Sigmoid colon (tissue), 7 donors: ENCODE data around the gene RASSF7. TPM values are rescaled to one million over a fixed set of nuclear protein-coding genes. Genes with fewer than 3 reads are reported as not detected.
"Not testable (repeated sequence)": the region's sequence is repeated elsewhere in the genome, so short reads cannot be mapped to it uniquely, and the experiment has no call there.

Source experiments
- DNase-seq: peaks from one replicate; pipeline ENCODE4 v3.0.0-alpha.2; 2019
- H3K27ac ChIP-seq, 4 donors: fragments of 200-600 bp; sonication (generic); one replicate each; pipeline ENCODE4 v1.5.1; 2016 to 2019; ENCODE audit warnings: mild to moderate bottlenecking in 1 of 4
- H3K27me3 ChIP-seq, 3 donors: fragments of 200-600 bp; sonication (generic); one replicate each; pipeline ENCODE4 v1.5.1; 2019; ENCODE audit warnings: mild to moderate bottlenecking in 1 of 3
- H3K36me3 ChIP-seq, 4 donors: fragments of 200-600 bp; sonication (generic); one replicate each; pipeline ENCODE4 v1.5.1; 2016 to 2019
- H3K4me1 ChIP-seq, 4 donors: fragments of 200-600 bp; sonication (generic); one replicate each; pipeline ENCODE4 v1.5.1; 2017 to 2019
- H3K4me3 ChIP-seq, 4 donors: fragments of 200-600 bp; sonication (generic); one replicate each; pipeline ENCODE4 v1.5.1; 2017 to 2019; ENCODE audit warnings: mild to moderate bottlenecking in 2 of 4, moderate library complexity in 1 of 4
- H3K9me3 ChIP-seq, 4 donors: fragments of 200-600 bp in 3 of 4; sonication (generic) in 3 of 4; one replicate each; pipeline versions ENCODE4 v1.5.1 to v1.6.1; 2013 to 2019
- CTCF ChIP-seq, 4 experiments: fragments of 450-650 bp in 3 of 4; fragments of 200-600 bp in 1 of 4; IDR thresholded peaks; one replicate each; pipeline ENCODE4 v1.5.1; 2016 to 2019; ENCODE audit warnings: antibody characterized with exemption in 4 of 4, mild to moderate bottlenecking in 3 of 4, moderate library complexity in 2 of 4
- EP300 ChIP-seq, 4 donors: sonication (generic); formaldehyde crosslinking; IDR thresholded peaks; one replicate each; pipeline ENCODE4 v1.6.1; 2017; ENCODE audit warnings: antibody characterized with exemption in 4 of 4
- POLR2A ChIP-seq, 2 donors: fragments of 450-650 bp; IDR thresholded peaks; one replicate each; pipeline ENCODE4 v1.6.1; 2016; ENCODE audit warnings: antibody characterized with exemption in 2 of 2, mild to moderate bottlenecking in 2 of 2, moderate library complexity in 2 of 2
- POLR2AphosphoS5 ChIP-seq, 4 donors: sonication (generic); formaldehyde crosslinking; IDR thresholded peaks; one replicate each; pipeline ENCODE4 v1.6.1; 2017; ENCODE audit warnings: antibody characterized with exemption in 4 of 4
- WGBS, 2 donors: extraction: QIAGEN DNeasy Blood & Tissue Kit; methylation state at CpG; one replicate each; pipeline ENCODE4 v1.1.7; 2013; 5-methylcytosine and 5-hydroxymethylcytosine counted together
- intact Hi-C: fragments of 100-400 bp; cut with DNase I; formaldehyde crosslinking; loops from one replicate; pipeline ENCODE4 v1.15.1; 2023
- polyA plus RNA-seq, 3 donors: library from polyadenylated mRNA; stranded (reverse); fragments of 200-250 nt; gene quantifications; one replicate each; pipeline ENCODE4 v1.2.3, GENCODE V29; 2013
- total RNA-seq, 4 donors: library from RNA; depleted of rRNA; stranded (reverse); fragments of >200 nt; gene quantifications; one replicate each; pipeline ENCODE4 v1.1.0, GENCODE V29; 2016
- donor health status: healthy with polysubstance abuse.
- donor health status: Bipolar disorder and iron deficiency.
- donor health status: healthy.

The RASSF7 gene
- total and polyA plus RNA-seq, 7 donors: 3.0 to 122 (median 5.4) TPM

- H3K4me1 ChIP-seq: peaks cover 0 to 9% (median 4%) of the 10 kb centered on the region in 4 donors
- no peaks in the 10 kb centered on the region for H3K27me3 ChIP-seq
- intact Hi-C loops: no loop called here
- H3K9me3 ChIP-seq: no peaks in the 10 kb centered on the region
- no peak for DNase-seq
- no peak for TF ChIP-seq EP300 (IDR thresholded peaks at IDR 0.05)
- no peak for TF ChIP-seq POLR2AphosphoS5 (IDR thresholded peaks at IDR 0.05)
- TF ChIP-seq CTCF (IDR thresholded peaks at IDR 0.05): no peak
- no peak for TF ChIP-seq POLR2A (IDR thresholded peaks at IDR 0.05)
- H3K27ac ChIP-seq: no peak overlapping the region
- peaks cover 0 to 13% (median 0%) of the 10 kb centered on the region in 4 donors for H3K36me3 ChIP-seq
- H3K4me3 ChIP-seq: no peak overlapping the region
- WGBS, 2 donors: 96 to 98% methylated on average over 4 of the region's 4 CpGs
Observed at GRCh38 chr11:516400-516799, 44.4 kb upstream of the RASSF7 start.

- intact Hi-C loops, H3K9me3 ChIP-seq, H3K27me3 ChIP-seq, H3K4me1 ChIP-seq, H3K4me3 ChIP-seq: not testable (repeated sequence)
- peak overlapping the region in 1 of 4 donors; percentile 81 for H3K27ac ChIP-seq
- peak; percentile 64 for DNase-seq
- H3K36me3 ChIP-seq: peaks cover 0 to 13% (median 0%) of the 10 kb centered on the region in 4 donors
- 96 to 97% methylated on average over 43 of the region's 43 CpGs for WGBS, 2 donors
Observed at GRCh38 chr11:516918-517685, 43.7 kb upstream of the RASSF7 start.

GRCh38 chr11:518463-519202 lies 42.1 kb upstream of the RASSF7 start:
- Histone ChIP-seq H3K27me3 (no peaks in the 10 kb centered on the region), H3K27ac (peak overlapping the region; percentile 81 to 90 (median 84)), H3K36me3 (peaks cover 0 to 13% (median 0%) of the 10 kb centered on the region in 4 donors), H3K4me3 (peak overlapping the region in 3 of 4 donors; percentile 23 to 37 (median 32)), H3K4me1 (peaks cover 0 to 9% (median 4%) of the 10 kb centered on the region in 4 donors), H3K9me3 (no peaks in the 10 kb centered on the region)
- intact Hi-C loops: loop anchor here (1.0 to 2.0 kb wide), 2 partner anchors 16 to 111 kb away; partner anchors contain the start of gene HRAS
- 4 to 9% methylated on average over 74 of the region's 74 CpGs for WGBS, 2 donors
- TF ChIP-seq EP300 (IDR thresholded peaks at IDR 0.05): peak in 1 of 4 donors; percentile 9
- peak; percentile 54 to 99 (median 76) for TF ChIP-seq CTCF (IDR thresholded peaks at IDR 0.05)
- peak; percentile 14 to 79 (median 41) for TF ChIP-seq POLR2AphosphoS5 (IDR thresholded peaks at IDR 0.05)
- TF ChIP-seq POLR2A (IDR thresholded peaks at IDR 0.05): no peak
- peak; percentile 98 for DNase-seq

- H3K4me1 ChIP-seq: peaks cover 0 to 9% (median 4%) of the 10 kb centered on the region in 4 donors
- H3K27me3 ChIP-seq: no peaks in the 10 kb centered on the region
- no peaks in the 10 kb centered on the region for H3K9me3 ChIP-seq
- no peaks in the 10 kb centered on the region for H3K36me3 ChIP-seq
- DNase-seq: no peak
- intact Hi-C loops: no loop called here
- no peak overlapping the region for H3K27ac ChIP-seq
- 92 to 94% methylated on average over 39 of the region's 39 CpGs for WGBS, 2 donors
- no peak for TF ChIP-seq EP300 (IDR thresholded peaks at IDR 0.05)
- H3K4me3 ChIP-seq: no peak overlapping the region
Observed at GRCh38 chr11:520428-521176, 40.2 kb upstream of the RASSF7 start.

- WGBS, 2 donors: 89 to 93% methylated on average over 10 of the region's 10 CpGs
- Histone ChIP-seq H3K9me3 (no peaks in the 10 kb centered on the region), H3K4me1 (peaks cover 0 to 9% (median 4%) of the 10 kb centered on the region in 4 donors), H3K27me3 (no peaks in the 10 kb centered on the region), H3K4me3 (no peak overlapping the region), H3K27ac (no peak overlapping the region), H3K36me3 (no peaks in the 10 kb centered on the region)
- DNase-seq: no peak
- TF ChIP-seq CTCF (IDR thresholded peaks at IDR 0.05): no peak
- intact Hi-C loops: no loop called here
Observed at GRCh38 chr11:521177-521688, 39.5 kb upstream of the RASSF7 start.
